Activated naive CD4-positive, alpha-beta T cell treated with anti-CD3 and anti-CD28 coated beads for 36 hours (primary cell): Measurements from ENCODE around the gene ABHD14A. TPM values are rescaled to one million over a fixed set of nuclear protein-coding genes. Genes with fewer than 3 reads are reported as not detected.

Source experiments
- CTCF ChIA-PET: fragments of 350-600 bp; sonication (Branson Sonifier 250); formaldehyde crosslinking; loops from one replicate; lab custom pipeline; 2021; ENCODE audit warnings: antibody characterized with exemption; lab: Charles Lee
- DNase-seq: peaks from one replicate; pipeline ENCODE4 v3.0.0-alpha.2; 2020
- H3K27ac Mint-ChIP-seq: one replicate; pipeline ENCODE4 v1.8.0; 2021; ENCODE audit warnings: mild to moderate bottlenecking, mixed read lengths
- H3K27me3 Mint-ChIP-seq: one replicate; pipeline ENCODE4 v1.8.0; 2021; ENCODE audit warnings: low read depth, mixed read lengths
- H3K36me3 Mint-ChIP-seq: one replicate; pipeline ENCODE4 v1.8.0; 2021; ENCODE audit warnings: low read depth, mixed read lengths
- H3K4me1 Mint-ChIP-seq: one replicate; pipeline ENCODE4 v1.8.0; 2021; ENCODE audit warnings: low read depth, mixed read lengths
- H3K4me3 Mint-ChIP-seq: one replicate; pipeline ENCODE4 v1.8.0; 2021; ENCODE audit warnings: mild to moderate bottlenecking, moderate library complexity, mixed read lengths
- H3K9me3 Mint-ChIP-seq: one replicate; pipeline ENCODE4 v1.8.0; 2021; ENCODE audit warnings: mixed read lengths
- intact Hi-C: fragments of 100-400 bp; cut with micrococcal nuclease; formaldehyde crosslinking; loops from one replicate; pipeline ENCODE4 v1.15.1; 2023
- total RNA-seq, 2 experiments: library from RNA; stranded (reverse); gene quantifications; one replicate each; pipeline ENCODE4 v1.2.3, GENCODE V29; 2021

Gene ABHD14A
- total RNA-seq, 2 experiments from 2014 or later: 5.4 to 5.7 TPM

- no peak overlapping the region for H3K4me3 Mint-ChIP-seq
- intact Hi-C loops: no loop called here
Observed at GRCh38 chr3:51934991-51935885, 39.6 kb upstream of the ABHD14A start.

GRCh38 chr3:51935886-51936755 is 38.7 kb upstream of the ABHD14A start:
- H3K9me3 Mint-ChIP-seq: no peaks in the 10 kb centered on the region
- no peak for DNase-seq
- no peaks in the 10 kb centered on the region for H3K27me3 Mint-ChIP-seq
- no peak overlapping the region for H3K27ac Mint-ChIP-seq
- no peak overlapping the region for H3K4me3 Mint-ChIP-seq
- intact Hi-C loops: no loop called here
- peaks cover 39% of the 10 kb centered on the region for H3K36me3 Mint-ChIP-seq
- CTCF ChIA-PET: interaction anchor here (0.6 to 1.0 kb wide), 2 partner anchors 209 to 384 kb away, joined by 3 read pairs; no protein-coding TSS in a partner anchor
- H3K4me1 Mint-ChIP-seq: peaks cover 27% of the 10 kb centered on the region

More at GRCh38 chr3:51934991-51935885, 39.6 kb upstream of the ABHD14A start:
- H3K9me3 Mint-ChIP-seq: no peaks in the 10 kb centered on the region
- peaks cover 18% of the 10 kb centered on the region for H3K4me1 Mint-ChIP-seq
- peaks cover 41% of the 10 kb centered on the region for H3K36me3 Mint-ChIP-seq
- H3K27me3 Mint-ChIP-seq: no peaks in the 10 kb centered on the region
- CTCF ChIA-PET: no interaction called here
- no peak overlapping the region for H3K27ac Mint-ChIP-seq
- no peak for DNase-seq

GRCh38 chr3:51937014-51937413 is 37.9 kb upstream of the ABHD14A start:
- no peaks in the 10 kb centered on the region for H3K27me3 Mint-ChIP-seq
- H3K36me3 Mint-ChIP-seq: peaks cover 35% of the 10 kb centered on the region
- H3K27ac Mint-ChIP-seq: no peak overlapping the region
- CTCF ChIA-PET: interaction anchor here (0.6 to 1.0 kb wide), 2 partner anchors 208 to 385 kb away, joined by 3 read pairs; no protein-coding TSS in a partner anchor
- no peaks in the 10 kb centered on the region for H3K9me3 Mint-ChIP-seq
- H3K4me3 Mint-ChIP-seq: no peak overlapping the region
- peaks cover 29% of the 10 kb centered on the region for H3K4me1 Mint-ChIP-seq
- DNase-seq: no peak
- intact Hi-C loops: no loop called here

GRCh38 chr3:51937611-51938450 is 37.0 kb upstream of the ABHD14A start:
- H3K9me3 Mint-ChIP-seq: no peaks in the 10 kb centered on the region
- H3K4me3 Mint-ChIP-seq: no peak overlapping the region
- H3K27ac Mint-ChIP-seq: no peak overlapping the region
- CTCF ChIA-PET: no interaction called here
- peaks cover 34% of the 10 kb centered on the region for H3K36me3 Mint-ChIP-seq
- intact Hi-C loops: no loop called here
- DNase-seq: no peak
- H3K27me3 Mint-ChIP-seq: no peaks in the 10 kb centered on the region
- peaks cover 30% of the 10 kb centered on the region for H3K4me1 Mint-ChIP-seq

- DNase-seq: no peak
- H3K4me3 Mint-ChIP-seq: no peak overlapping the region
- CTCF ChIA-PET: no interaction called here
Observed at GRCh38 chr3:51938780-51939425, 36.0 kb upstream of the ABHD14A start.

GRCh38 chr3:51940648-51941462 is 34.0 kb upstream of the ABHD14A start:
- intact Hi-C loops: loop anchor here (2.0 to 5.0 kb wide), 3 partner anchors 336 to 550 kb away; partner anchors contain the start of genes DCAF1, RBM15B and WDR82
- Mint-ChIP-seq H3K4me1 (peaks cover 33% of the 10 kb centered on the region), H3K36me3 (peaks cover 25% of the 10 kb centered on the region), H3K9me3 (no peaks in the 10 kb centered on the region), H3K4me3 (peak overlapping the region; percentile 88), H3K27ac (peak overlapping the region; percentile 72), H3K27me3 (no peaks in the 10 kb centered on the region)
- CTCF ChIA-PET: interaction anchor here (0.7 to 3.0 kb wide), 10 partner anchors 8 to 1546 kb away, joined by 3 to 27 read pairs (median 4); partner anchors contain the start of genes ABHD14B and ACY1
- no peak for DNase-seq

More at GRCh38 chr3:51938780-51939425, 36.0 kb upstream of the ABHD14A start:
- no peak overlapping the region for H3K27ac Mint-ChIP-seq
- H3K27me3 Mint-ChIP-seq: no peaks in the 10 kb centered on the region
- intact Hi-C loops: no loop called here
- H3K9me3 Mint-ChIP-seq: no peaks in the 10 kb centered on the region
- peaks cover 30% of the 10 kb centered on the region for H3K36me3 Mint-ChIP-seq
- peaks cover 33% of the 10 kb centered on the region for H3K4me1 Mint-ChIP-seq

GRCh38 chr3:51941463-51941797 is 33.4 kb upstream of the ABHD14A start:
- Mint-ChIP-seq H3K27me3 (no peaks in the 10 kb centered on the region), H3K4me1 (peaks cover 33% of the 10 kb centered on the region), H3K36me3 (peaks cover 25% of the 10 kb centered on the region), H3K4me3 (peak overlapping the region; percentile 88), H3K27ac (peak overlapping the region; percentile 72), H3K9me3 (no peaks in the 10 kb centered on the region)
- no peak for DNase-seq
- intact Hi-C loops: loop anchor here (2.0 to 5.0 kb wide), 3 partner anchors 336 to 551 kb away; partner anchors contain the start of genes DCAF1, RBM15B and WDR82
- CTCF ChIA-PET: interaction anchor here (0.7 to 3.0 kb wide), 10 partner anchors 8 to 1547 kb away, joined by 3 to 27 read pairs (median 4); partner anchors contain the start of genes ABHD14B and ACY1

- H3K4me1 Mint-ChIP-seq: peaks cover 33% of the 10 kb centered on the region
- peak within 1 kb of the TSS; percentile 82 for H3K27ac Mint-ChIP-seq
- H3K4me3 Mint-ChIP-seq: peak within 1 kb of the TSS; percentile 88
- intact Hi-C loops: loop anchor here (1.0 to 5.0 kb wide), 13 partner anchors 14 to 551 kb away; partner anchors contain the start of genes ABHD14B, ACY1, ALAS1 and DCAF1
- no peaks in the 10 kb centered on the region for H3K27me3 Mint-ChIP-seq
- no peaks in the 10 kb centered on the region for H3K9me3 Mint-ChIP-seq
- CTCF ChIA-PET: interaction anchor here (0.6 to 3.0 kb wide), 21 partner anchors 9 to 1547 kb away, joined by 3 to 27 read pairs (median 4); partner anchors contain the start of genes ABHD14B, ACY1, GPR62 and RPL29
- peak; percentile 100 for DNase-seq
- H3K36me3 Mint-ChIP-seq: peaks cover 23% of the 10 kb centered on the region
Observed at GRCh38 chr3:51941798-51942602, 32.9 kb upstream of the ABHD14A start, which contains the start of the genes PARP3 and RRP9. TSS of gene PARP3 (plus strand) at chr3:51942363. CDS start at chr3:51943356, 993 bp downstream. TSS of gene RRP9 (minus strand) at chr3:51941904. CDS start at chr3:51941867, 37 bp downstream.

- H3K27me3 Mint-ChIP-seq: no peaks in the 10 kb centered on the region
- H3K4me1 Mint-ChIP-seq: peaks cover 33% of the 10 kb centered on the region
- H3K9me3 Mint-ChIP-seq: no peaks in the 10 kb centered on the region
- CTCF ChIA-PET: interaction anchor here (0.6 to 3.0 kb wide), 18 partner anchors 9 to 469 kb away, joined by 3 to 27 read pairs (median 4); partner anchors contain the start of genes ABHD14B, ACY1, GPR62 and RPL29
- intact Hi-C loops: loop anchor here (1.0 to 5.0 kb wide), 12 partner anchors 13 to 441 kb away; partner anchors contain the start of genes ABHD14B, ACY1, ALAS1 and DCAF1
- DNase-seq: peak; percentile 76
- H3K36me3 Mint-ChIP-seq: peaks cover 17% of the 10 kb centered on the region
- peak overlapping the region; percentile 88 for H3K4me3 Mint-ChIP-seq
- H3K27ac Mint-ChIP-seq: peak overlapping the region; percentile 82
Observed at GRCh38 chr3:51942603-51943450, 32.0 kb upstream of the ABHD14A start.
